GM23248 (cell line): Measurements from ENCODE around the gene NHSL1. TPM values are rescaled to one million over a fixed set of nuclear protein-coding genes. Genes with fewer than 3 reads are reported as not detected.
"Not testable (repeated sequence)": the region's sequence is repeated elsewhere in the genome, so short reads cannot be mapped to it uniquely, and the experiment has no call there.

ENCODE experiments used
- DNase-seq: peaks from one replicate; pipeline ENCODE4 v3.0.0-alpha.2; 2015
- H2AFZ ChIP-seq: fragments of 200-600 bp; sonication (generic); 2 replicates; pipeline ENCODE4 v1.6.1; 2016; ENCODE audit warnings: antibody characterized with exemption
- H3F3A ChIP-seq: fragments of 200-600 bp; sonication (generic); 2 replicates; pipeline ENCODE4 v1.6.1; 2016; ENCODE audit warnings: mild to moderate bottlenecking, antibody characterized with exemption, mixed run types; ENCODE audit not compliant: insufficient read depth
- H3K27ac ChIP-seq: fragments of 200-600 bp; sonication (generic); 2 replicates; pipeline ENCODE4 v1.5.1; 2016; ENCODE audit warnings: mild to moderate bottlenecking
- H3K27me3 ChIP-seq: fragments of 200-600 bp; sonication (generic); replicated peaks from 2 replicates; pipeline ENCODE4 v1.6.1; 2016; ENCODE audit warnings: mild to moderate bottlenecking; ENCODE audit not compliant: insufficient read depth
- H3K36me3 ChIP-seq: fragments of 200-600 bp; sonication (generic); 2 replicates; pipeline ENCODE4 v1.6.1; 2016; ENCODE audit warnings: low read depth, mild to moderate bottlenecking
- H3K4me1 ChIP-seq: fragments of 200-600 bp; sonication (generic); 2 replicates; pipeline ENCODE4 v1.6.1; 2016; ENCODE audit warnings: mild to moderate bottlenecking; ENCODE audit not compliant: insufficient read depth
- H3K4me2 ChIP-seq: fragments of 200-600 bp; sonication (generic); one replicate; pipeline ENCODE4 v1.6.1; 2016; ENCODE audit warnings: mild to moderate bottlenecking; ENCODE audit not compliant: unreplicated experiment
- H3K4me3 ChIP-seq: fragments of 200-600 bp; sonication (generic); 2 replicates; pipeline ENCODE4 v1.5.1; 2016; ENCODE audit warnings: mild to moderate bottlenecking
- H3K79me2 ChIP-seq: fragments of 200-600 bp; sonication (generic); 2 replicates; pipeline ENCODE4 v1.6.1; 2016; ENCODE audit warnings: mild to moderate bottlenecking; ENCODE audit not compliant: insufficient read depth
- H3K9ac ChIP-seq: fragments of 200-600 bp; sonication (generic); 2 replicates; pipeline ENCODE4 v1.6.1; 2016; ENCODE audit warnings: mild to moderate bottlenecking
- H3K9me2 ChIP-seq: fragments of 200-600 bp; sonication (generic); 2 replicates; pipeline ENCODE4 v1.6.1; 2016; ENCODE audit warnings: mixed run types, mild to moderate bottlenecking, moderate library complexity; ENCODE audit not compliant: insufficient read depth
- H3K9me3 ChIP-seq: fragments of 200-600 bp; sonication (generic); one replicate; pipeline ENCODE4 v1.6.1; 2017; ENCODE audit warnings: low read depth
- H4K20me1 ChIP-seq: fragments of 200-600 bp; sonication (generic); 2 replicates; pipeline ENCODE4 v1.6.0; 2016; ENCODE audit not compliant: insufficient read depth
- EZH2 ChIP-seq: fragments of 200-600 bp; sonication (generic); IDR thresholded peaks from 2 replicates; pipeline ENCODE4 v1.6.1; 2018; ENCODE audit warnings: antibody characterized with exemption, mild to moderate bottlenecking; ENCODE audit not compliant: insufficient read depth, poor library complexity, severe bottlenecking
- EZH2phosphoT487 ChIP-seq: fragments of 200-600 bp; sonication (generic); IDR thresholded peaks from 2 replicates; pipeline ENCODE4 v1.6.1; 2018; ENCODE audit warnings: antibody characterized with exemption, moderate library complexity, mild to moderate bottlenecking, low read depth; ENCODE audit not compliant: insufficient read depth
- WGBS, 2 experiments: methylation state at CpG; one replicate each; pipeline ENCODE4 v1.1.6; 2015 to 2017; ENCODE audit warnings: low lambda C conversion rate in 2 of 2, low coverage in 1 of 2; ENCODE audit errors: missing lambda C conversion rate in 2 of 2; 5-methylcytosine and 5-hydroxymethylcytosine counted together
- in situ Hi-C: fragments of 300-500 bp; cut with MboI; formaldehyde crosslinking; loops from 2 replicates; pipeline ENCODE4 v1.15.0; 2020
- polyA plus RNA-seq: library from polyadenylated mRNA; unstranded; fragments of >200 nt; fragmentation: Nextera tagmentation; extraction: Ambion mirVana; gene quantifications from 2 replicates; pipeline ENCODE4 v1.2.1, GENCODE V29; 2016
- total RNA-seq: library from RNA; depleted of rRNA; stranded (reverse); fragments of >200 nt; shearing (Covaris generic); gene quantifications from 2 replicates; pipeline ENCODE4 v1.2.3, GENCODE V29; 2014

Gene NHSL1
- total and polyA plus RNA-seq, 2 experiments from 2014 or later = 3.3 to 9.4 TPM

DNA sequence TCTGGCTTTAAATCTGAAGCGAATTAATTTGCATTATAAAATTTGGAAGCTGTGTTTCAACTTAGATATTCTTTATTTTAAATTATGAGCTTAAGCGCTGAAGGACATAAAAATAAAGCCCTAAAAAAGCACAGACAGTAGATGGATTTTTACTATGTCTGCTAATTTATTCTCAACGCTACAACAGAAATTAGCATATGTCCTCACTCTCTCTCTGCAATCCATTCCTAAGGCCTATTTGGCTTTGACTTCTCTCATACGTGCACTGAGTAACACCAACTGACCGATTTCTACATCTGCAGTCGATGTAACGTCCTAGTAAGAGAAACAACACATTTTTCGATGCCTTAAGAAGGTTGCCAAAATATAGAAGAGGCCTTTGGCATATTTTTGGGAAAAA, 71.6 kb downstream of the NHSL1 start:
- no peak for DNase-seq
- Histone ChIP-seq H3K4me2 (no peak overlapping the region), H3K9ac (no peak overlapping the region), H4K20me1 (no peaks in the 10 kb centered on the region), H3K9me2 (no peaks in the 10 kb centered on the region), H3K27ac (no peak overlapping the region), H3K36me3 (no peaks in the 10 kb centered on the region), H3K79me2 (no peaks in the 10 kb centered on the region), H3K9me3 (no peaks in the 10 kb centered on the region), H3F3A (no peaks in the 10 kb centered on the region), H3K4me1 (no peaks in the 10 kb centered on the region), H2AFZ (no peak overlapping the region), H3K27me3 (no peaks in the 10 kb centered on the region), H3K4me3 (no peak overlapping the region)
- no peak for TF ChIP-seq EZH2
- in situ Hi-C loops = loop anchor here (25.0 kb wide), 1 partner anchor 335 kb away; the partner anchor contains the start of gene CCDC28A
- 82 to 87% methylated on average over 8 of the region's 8 CpGs for WGBS, 2 experiments

DNA sequence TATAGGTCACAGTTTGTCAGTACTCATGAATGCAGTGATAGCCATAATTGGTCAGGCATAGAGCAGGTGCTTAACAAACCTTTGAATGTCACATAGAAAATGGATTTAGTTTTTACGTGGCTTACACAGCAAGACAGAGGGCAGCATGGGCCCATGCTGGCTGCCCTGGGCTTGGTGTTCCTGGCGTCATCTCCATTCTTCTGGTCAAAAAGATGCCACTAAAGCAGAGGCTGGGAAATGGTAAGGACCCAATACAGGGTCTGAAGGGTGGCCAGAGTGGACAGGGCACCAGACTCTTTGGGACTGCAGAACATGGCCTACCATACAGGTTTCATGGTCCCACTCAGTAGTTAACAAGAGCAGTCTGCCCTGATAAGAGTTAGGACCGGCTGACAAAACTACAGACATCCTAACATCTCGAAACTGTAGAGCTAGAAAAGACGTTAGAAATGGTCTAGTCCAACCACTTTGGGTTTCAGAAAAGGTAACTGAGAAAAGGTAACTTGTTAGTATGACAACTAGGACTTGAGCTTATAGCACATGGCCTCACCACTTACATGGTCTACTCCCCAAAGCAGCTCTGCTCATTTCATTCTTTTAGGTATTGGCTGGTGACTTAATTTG, 72.7 kb downstream of the NHSL1 start:
- H3F3A ChIP-seq = no peaks in the 10 kb centered on the region

GRCh38 chr6:138425256-138425655, 74.0 kb downstream of the NHSL1 start:
- WGBS, 2 experiments = 93 to 96% methylated on average over 7 of the region's 7 CpGs
- H3K4me1 ChIP-seq, H3K4me2 ChIP-seq, H3K79me2 ChIP-seq, H3K9ac ChIP-seq, H3K27ac ChIP-seq, H3K27me3 ChIP-seq, H4K20me1 ChIP-seq, H3K36me3 ChIP-seq, DNase-seq, H3K9me2 ChIP-seq, H2AFZ ChIP-seq, H3K4me3 ChIP-seq, H3K9me3 ChIP-seq, H3F3A ChIP-seq: not testable (repeated sequence)
- in situ Hi-C loops = loop anchor here (25.0 kb wide), 1 partner anchor 337 kb away; the partner anchor contains the start of gene CCDC28A

More for the DNA sequence above, 72.7 kb downstream of the NHSL1 start:
- no peak overlapping the region for H2AFZ ChIP-seq
- H3K4me3 ChIP-seq = no peak overlapping the region
- H3K9ac ChIP-seq = no peak overlapping the region
- in situ Hi-C loops = loop anchor here (25.0 kb wide), 1 partner anchor 336 kb away; the partner anchor contains the start of gene CCDC28A
- no peak overlapping the region for H3K27ac ChIP-seq
- H3K27me3 ChIP-seq = no peaks in the 10 kb centered on the region
- no peaks in the 10 kb centered on the region for H3K36me3 ChIP-seq
- 92 to 94% methylated on average over 5 of the region's 5 CpGs for WGBS, 2 experiments
- no peak for DNase-seq
- no peaks in the 10 kb centered on the region for H3K9me3 ChIP-seq
- TF ChIP-seq EZH2phosphoT487 (no peak), EZH2 (no peak)
- no peaks in the 10 kb centered on the region for H4K20me1 ChIP-seq
- H3K9me2 ChIP-seq = no peaks in the 10 kb centered on the region
- H3K79me2 ChIP-seq = no peaks in the 10 kb centered on the region
- no peaks in the 10 kb centered on the region for H3K4me1 ChIP-seq
- H3K4me2 ChIP-seq = no peak overlapping the region

GRCh38 chr6:138424004-138424904, 75.0 kb downstream of the NHSL1 start:
- H3K9me2 ChIP-seq = no peaks in the 10 kb centered on the region

More at GRCh38 chr6:138424004-138424904, 75.0 kb downstream of the NHSL1 start:
- Histone ChIP-seq H3K36me3 (no peaks in the 10 kb centered on the region), H3F3A (no peaks in the 10 kb centered on the region), H3K27me3 (no peaks in the 10 kb centered on the region), H2AFZ (no peak overlapping the region), H3K27ac (no peak overlapping the region), H3K4me2 (no peak overlapping the region), H3K9me3 (no peaks in the 10 kb centered on the region), H3K4me1 (no peaks in the 10 kb centered on the region), H3K79me2 (no peaks in the 10 kb centered on the region), H3K9ac (no peak overlapping the region), H3K4me3 (no peak overlapping the region), H4K20me1 (no peaks in the 10 kb centered on the region)
- DNase-seq = no peak
- no peak for TF ChIP-seq EZH2
- TF ChIP-seq EZH2phosphoT487 = no peak
- 94 to 95% methylated on average over 47 to 48 of the region's 48 CpGs for WGBS, 2 experiments
- in situ Hi-C loops = no loop called here
